GM18909 (cell line): ENCODE data around the gene ANKRD24.
"Not testable (repeated sequence)": the region's sequence is repeated elsewhere in the genome, so short reads cannot be mapped to it uniquely, and the experiment has no call there.

Experiments used
- ATAC-seq: cut with Tn5 transposase; IDR thresholded peaks from one replicate; pipeline ENCODE4 v1.9.1; 2021; ENCODE audit warnings: mild to moderate bottlenecking; ENCODE audit not compliant: unreplicated experiment, poor library complexity

The ANKRD24 gene

DNA sequence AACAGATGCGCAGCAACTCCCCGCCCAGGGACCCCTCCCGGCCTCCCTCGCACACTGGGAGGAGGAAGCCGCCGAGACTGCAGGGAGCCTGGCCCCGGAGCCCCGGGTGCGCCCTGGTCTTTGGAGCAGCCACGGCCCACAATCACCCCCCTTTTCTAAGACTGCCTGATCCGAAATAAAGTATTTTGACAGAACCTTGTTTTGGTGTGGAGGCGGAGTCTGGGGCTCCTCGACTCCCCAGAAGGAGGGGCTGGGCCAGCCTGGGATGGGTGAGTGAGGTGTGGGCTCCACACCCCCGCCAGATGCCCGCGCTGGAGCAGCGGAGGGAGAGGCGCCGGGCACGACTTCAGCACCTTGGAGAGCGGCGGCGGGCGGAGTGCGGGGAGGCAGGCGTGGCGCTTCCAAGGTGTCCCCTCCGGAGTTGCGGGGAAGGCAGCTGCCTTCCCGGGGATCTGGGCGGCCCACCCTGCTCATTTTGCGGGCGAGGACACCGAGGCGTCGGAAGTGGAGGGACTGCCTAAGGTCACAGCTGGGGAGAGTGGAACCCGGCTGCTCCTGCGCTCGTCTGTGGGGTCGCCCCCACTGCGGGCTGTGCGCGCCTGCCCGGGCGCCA, 9.5 kb upstream of the ANKRD24 start:
- no peak for ATAC-seq

DNA sequence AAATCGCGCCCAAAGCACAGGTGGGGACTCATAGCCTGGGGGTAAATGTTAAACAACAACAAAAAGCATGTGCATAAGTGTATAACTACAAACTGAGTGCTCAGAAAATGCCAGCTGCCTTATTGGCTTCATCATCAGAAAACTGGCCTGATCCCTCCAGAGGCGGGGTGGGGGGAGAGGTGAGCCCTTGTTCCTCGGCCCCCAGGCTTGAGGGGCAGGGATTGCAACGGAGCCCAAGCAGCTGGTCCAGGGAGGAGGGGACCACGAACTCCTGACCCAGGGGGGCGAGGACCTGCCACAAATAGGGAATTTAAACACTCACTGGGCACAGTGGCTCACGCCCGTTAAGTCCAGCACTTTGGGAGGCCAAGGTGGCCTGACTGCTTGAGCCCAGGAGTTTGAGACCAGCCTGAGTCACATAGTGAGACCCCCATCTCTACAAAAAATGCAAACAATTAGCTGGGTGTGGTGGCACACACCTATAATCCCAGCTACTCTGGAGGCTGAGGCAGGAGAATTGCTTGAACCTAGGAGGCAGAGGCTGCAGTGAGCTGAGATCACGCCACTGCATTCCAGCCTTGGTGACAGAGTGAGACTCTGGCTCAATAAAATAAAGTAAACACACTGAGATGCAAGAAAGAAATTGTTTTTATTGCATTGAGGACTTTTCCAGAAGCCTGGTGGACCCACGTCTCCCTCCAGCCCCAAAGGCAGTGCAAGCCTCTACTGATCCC, 8.8 kb upstream of the ANKRD24 start:
- no peak for ATAC-seq

DNA sequence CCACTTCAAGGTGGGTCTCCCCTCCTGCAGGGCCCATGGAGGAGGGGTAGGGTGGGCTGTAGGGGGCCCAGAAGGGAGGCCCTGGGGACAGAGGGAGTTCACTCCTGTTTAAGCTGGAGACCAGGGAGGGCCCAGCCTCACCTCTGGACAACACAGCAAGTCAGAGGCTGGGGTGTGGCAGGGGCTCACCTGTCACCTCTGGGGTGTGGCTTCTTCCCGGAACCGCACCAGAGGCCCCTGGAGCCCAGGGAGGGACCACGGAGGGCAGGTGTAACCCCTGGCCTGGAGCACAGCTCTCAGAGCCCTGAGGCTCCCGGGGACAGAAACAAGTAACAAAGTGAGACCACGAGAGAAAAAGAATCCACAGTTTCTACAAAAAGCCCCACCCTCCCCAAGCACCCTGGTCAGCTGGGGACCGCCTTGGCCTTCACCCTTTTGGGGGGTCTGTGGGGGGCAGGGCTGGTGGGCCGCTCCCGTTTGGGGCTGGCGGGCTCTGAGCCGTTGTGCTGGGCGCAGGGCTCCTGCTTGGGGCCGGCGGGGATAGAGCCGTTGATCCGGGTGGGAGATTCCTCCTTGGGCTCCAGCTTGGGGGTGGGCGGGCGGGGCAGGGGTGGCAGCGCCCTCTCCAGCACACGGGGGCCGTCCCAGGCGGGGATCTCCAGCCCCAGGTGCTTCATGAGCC, 8.1 kb upstream of the ANKRD24 start:
- ATAC-seq = no peak

DNA sequence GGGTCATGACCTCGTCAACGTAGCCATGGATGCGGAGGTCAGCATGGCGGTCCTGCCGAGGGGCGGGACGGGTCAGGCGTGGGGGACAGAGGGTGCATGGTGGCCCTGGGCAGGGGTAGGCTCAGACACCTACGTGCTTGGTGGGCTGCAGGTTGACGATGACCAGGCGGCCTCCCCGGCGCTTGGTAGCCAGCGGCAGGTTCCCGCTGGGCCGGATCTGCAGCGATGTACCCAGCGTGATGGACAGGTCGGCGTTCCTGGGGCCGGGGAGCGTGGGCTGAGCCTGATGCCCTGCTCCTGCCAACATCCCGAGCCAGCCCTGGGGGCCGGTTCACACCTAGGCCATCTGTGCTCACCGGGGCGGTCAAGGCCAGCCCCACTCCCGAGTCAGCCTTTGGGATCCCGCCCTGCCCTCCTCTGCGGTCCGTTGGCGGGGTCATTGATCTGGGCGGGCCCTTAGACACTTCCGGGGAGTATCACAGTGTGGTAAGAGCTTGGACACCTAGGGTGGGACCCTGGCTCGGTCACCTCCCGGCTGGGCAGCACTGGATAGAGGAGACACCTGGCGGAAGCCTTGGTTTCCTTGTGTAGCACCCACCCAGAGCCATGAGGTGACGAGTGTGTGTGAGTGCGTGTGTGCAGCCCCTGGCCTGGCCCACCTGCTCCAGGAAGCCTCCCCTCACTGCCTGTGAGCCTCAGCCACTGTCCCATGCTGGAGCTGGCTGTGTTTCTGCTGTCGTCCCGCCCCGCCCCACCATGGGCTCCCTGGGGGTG, 7.4 kb upstream of the ANKRD24 start:
- ATAC-seq = no peak

DNA sequence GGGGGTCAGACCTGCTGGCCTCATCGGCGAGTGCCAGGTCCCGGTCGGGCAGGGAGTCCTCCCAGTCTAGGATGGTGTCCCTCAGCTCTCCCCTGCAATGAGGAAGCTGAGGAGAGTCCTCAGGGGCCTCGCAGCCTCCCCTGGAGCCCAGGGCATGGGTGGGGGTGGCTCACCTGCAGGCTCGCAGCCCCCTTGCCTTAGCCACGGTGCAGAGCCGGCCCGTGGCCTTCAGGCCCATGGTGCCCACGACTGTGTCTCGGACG, 6.9 kb upstream of the ANKRD24 start:
- no peak for ATAC-seq

DNA sequence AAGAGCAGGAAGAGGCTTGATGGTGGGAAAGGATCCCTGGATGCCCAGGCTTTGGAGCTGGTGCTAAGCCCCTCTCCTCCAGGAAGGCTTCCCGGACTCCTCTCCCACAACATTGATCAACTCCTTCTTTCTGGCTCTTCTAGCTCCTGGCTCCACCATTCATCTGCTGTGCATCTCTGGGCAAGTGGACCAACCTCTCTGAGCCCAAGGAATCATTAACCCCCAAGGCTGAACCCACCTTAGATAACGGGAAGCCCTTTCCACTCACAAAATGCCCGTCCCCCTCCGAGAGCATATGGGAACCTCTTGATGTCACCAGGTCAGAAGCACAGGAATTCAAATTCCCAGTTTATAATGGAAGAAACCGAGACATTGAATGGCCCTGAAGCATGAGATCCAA, 5.3 kb upstream of the ANKRD24 start:
- no peak for ATAC-seq

DNA sequence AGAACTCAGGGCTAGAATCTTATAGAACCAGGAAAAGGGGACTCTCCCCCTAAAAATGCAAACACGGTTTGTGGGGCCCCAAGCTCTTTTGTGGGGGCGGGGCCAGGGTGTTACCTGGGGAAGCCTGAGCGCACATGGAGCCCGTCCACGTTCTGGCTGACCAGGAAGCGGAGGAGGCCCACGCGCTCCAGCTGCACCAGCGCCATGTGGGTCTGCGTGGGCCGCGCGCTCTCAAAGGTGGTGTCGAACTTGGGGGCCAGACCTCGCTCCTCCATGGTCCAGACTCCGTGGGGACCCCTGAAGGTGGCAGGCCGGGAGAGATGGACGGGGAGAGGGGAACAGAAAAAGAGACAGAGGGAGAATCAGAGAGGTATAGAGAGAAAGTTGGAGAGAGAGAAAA, 3.5 kb upstream of the ANKRD24 start:
- ATAC-seq = no peak

DNA sequence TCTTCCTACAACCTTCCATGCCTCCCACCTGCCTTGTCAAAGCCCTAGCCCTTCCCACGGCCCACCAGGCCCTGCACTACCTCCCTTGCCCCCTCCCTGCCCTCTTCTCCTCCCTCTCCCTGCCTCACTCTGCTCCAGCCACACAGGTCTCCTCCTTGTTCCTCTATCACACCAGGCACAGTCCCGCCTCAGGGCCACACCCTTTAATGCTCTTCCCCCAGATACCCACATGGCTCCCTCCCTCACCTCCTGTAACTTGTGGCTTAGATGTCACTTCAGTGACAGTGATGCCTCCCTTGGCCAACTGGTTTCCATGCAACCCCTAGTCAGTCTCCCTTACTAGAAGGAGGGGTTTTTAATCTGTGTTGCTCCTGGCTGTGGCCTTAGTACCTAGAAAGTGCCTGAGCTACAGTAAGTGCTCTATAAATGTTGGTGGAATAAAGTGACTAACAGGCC, 1.4 kb upstream of the ANKRD24 start:
- ATAC-seq = no peak

DNA sequence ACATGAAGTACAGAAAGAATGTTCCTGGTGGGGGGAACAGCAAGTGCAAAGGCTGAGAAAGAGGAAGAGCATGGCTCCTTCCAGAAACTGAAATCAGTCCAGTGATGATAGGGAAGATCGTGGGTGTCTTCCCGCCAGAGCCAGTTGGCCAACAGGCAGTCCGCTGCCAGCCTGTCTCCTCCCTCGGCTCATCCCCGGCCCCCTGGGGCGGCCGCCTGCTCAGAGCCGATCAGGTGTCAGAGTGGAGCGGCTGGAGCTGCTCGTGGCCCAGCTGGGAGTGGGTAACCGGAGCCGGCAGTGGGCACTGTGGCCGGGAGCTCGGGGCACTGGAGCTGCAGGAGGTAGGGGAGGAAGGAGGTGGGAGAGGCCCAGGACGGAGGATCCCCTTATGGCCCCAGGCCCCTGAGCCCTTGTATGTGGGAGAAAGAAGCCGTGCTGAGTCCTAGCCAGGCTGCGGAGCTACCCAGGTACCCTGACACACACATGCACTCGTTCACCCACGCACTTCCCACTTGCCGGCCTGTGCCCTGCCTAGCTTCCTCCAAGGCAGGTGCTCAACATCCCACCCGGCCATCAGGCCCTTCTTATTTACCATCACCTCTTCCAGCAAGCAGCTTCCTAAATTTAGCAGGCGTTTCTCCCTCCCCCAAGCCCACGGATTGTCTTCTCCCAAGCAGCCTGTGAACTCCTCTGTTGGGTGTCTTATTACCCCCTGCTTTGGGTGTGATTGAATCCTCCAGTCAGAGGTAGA, 1.7 kb downstream of the ANKRD24 start:
- no peak for ATAC-seq

DNA sequence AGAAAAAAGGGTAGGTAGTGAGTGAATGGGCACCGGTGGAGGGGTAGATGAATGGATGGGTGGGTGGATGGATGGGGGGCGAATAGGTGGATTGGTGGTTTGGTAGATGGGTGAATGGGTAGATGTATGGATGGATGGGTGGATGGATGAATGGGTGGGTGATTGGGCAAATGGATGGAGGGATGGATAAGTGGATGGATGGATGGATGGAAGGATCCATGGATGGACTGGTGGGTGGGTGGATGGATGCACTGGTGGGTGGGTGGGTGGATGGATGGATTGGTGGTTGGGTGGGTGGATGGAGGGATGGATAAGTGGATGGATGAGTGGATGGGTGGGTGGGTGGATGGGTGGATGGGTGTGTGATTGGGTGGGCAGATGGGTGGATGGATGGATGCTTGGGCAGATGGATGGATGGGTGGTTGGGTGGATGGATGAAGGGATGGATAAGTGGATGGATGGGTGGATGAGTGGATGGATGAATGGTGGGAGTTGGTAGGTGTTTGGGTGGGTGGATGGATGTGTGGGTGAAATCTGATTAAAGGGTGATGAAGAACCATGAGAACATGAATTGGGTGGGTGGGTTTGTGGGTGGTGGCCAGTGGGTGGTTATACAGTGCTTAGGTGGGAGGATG, 2.3 kb downstream of the ANKRD24 start:
- no peak for ATAC-seq

DNA sequence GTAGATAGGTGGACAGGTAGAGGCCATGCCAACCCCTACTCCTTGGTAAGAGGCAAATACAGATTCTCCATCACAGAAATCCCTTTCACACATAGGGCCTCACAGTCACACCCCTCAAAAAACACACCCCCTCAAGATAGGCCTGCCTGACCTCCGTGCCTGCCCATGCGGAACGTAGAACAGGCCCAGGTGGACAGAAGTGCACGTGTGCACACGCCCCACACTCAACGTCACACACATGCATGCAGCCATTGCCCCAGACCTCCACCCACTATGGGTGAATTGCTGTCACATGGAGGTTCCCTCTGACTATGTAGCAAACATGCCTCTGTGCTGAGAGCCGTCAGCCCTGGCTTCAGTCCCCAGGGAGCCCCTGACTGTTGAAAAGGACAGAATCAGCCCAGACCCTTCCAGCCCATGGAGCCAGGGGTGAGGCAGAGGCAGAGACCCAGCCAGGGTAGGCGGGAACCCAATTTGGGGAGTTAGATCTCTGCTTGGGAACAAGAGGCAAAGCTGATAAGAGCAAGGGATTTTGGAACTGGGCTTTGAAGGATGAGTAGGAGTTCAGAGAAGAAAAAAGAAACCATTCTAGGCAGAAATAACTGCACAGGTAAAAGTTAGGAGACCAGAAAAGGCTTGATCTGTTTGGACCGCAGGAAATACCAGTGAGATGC, 3.1 kb downstream of the ANKRD24 start:
- no peak for ATAC-seq

DNA sequence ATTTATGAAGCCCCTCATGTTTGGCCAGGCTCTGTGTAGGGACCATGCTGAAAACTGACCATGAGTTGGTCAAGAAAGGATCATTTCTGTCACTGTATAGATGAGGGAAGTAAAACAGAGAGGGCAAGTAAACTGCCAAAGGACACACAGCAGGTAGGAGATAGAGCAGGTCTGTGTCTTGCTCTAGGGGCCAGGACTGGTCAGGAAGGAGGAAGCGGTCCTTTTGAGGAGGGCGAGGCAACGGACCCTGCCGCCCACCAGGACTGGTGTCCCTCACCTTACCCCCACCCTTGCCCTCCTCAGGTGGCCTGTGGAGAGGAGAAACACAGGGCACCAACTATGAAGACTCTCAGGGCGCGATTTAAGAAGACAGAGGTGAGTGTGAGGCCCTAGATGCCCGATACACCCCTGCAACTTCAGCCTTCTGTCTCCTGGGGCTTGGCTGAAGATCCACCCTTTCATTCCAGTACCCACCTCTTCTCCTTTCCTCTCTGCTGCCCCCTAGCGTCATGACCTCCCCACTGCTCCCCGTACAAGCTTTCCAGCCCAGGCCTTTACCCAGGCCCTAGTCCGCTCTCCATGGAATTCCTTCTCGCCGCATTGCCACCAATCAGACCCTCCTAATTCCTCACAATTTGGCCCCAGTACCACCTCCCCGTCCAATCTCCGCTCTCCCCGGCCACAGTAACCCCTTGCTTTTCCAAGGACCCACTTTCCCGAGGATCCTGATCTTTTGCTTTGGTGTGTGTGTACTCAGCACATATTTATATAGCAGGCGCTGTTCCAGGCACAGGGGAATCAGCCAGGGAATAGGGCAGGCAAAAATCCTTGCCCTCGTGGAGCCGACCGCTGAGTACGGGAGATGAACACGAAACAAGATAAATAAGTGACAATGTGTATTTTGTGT, 3.9 kb downstream of the ANKRD24 start:
- no peak for ATAC-seq

DNA sequence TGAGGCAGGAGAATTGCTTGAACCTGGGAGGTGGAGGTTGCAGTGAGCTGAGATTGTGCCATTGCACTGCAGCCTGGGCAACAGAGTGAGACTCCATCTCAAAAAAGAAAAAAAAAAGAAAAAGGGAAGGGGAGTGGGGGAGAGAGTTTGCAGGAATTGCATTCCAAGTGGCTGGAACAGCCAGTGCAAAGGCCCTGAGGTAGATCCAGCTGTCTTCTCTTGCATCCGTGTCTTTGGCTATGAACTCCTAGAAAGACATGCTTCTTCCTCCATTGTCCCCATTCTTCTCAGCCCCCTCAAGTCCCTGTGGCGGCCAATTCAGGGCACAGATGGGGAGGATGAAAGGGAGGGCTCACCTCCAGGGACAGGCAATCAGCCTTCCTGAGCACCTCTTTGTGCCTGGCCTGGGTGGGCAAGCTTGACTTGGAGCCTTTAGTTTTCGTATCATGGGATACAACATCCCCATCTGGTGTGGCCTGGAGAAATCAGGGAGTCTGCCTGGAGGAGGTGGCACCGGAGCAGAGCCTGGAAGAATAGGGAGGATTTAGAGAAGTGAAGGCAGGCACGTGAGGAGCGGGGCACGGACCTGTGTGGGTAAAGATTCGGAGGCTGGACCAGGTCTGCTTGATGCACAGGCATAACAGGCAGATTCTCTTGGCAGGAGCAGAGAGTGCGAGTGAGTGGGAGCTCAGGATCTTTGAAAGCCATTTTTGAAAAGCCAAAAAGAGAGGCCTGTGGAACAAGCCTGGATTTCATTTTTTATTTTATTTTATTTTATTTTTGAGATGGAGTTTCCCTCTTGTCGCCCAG, 5.0 kb downstream of the ANKRD24 start:
- no peak for ATAC-seq

DNA sequence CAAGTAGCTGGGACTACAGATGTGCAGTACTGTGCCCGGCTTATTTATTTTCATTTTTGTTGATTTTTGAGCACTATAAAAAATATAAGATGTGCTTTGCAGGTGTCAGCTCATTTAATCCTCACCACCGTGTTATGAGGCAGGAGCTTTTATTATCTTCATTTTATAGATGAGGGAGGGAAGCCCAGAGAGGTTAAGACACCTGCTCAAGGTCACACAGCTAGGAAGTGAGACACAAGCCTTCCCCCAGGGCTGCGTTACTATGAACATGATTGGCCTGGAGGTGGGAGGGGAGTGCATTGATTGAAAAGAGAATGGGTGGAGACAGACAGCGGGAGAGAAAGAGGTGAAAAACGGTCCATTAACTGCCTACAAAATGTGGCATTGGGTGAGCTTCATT, 7.2 kb downstream of the ANKRD24 start:
- ATAC-seq = no peak

DNA sequence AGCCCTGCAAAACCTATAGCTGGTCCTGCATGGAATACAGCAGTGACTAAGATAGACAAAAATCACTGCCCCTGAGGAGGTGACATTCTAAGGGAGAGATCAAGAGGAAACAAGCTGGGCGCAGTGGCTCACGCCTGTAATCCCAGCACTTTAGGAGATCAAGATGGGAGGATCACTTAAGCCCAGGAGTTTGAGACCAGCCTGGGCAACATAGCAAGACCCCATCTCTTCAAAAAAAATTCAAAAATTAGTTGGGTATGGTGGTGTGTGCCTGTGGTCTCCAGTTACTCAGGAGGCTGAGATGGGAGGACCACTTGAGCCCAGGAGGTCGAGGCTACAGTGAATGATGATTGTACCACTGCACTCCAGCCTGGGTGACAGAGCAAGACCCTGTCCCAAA, 10.0 kb downstream of the ANKRD24 start:
- not testable (repeated sequence) for ATAC-seq

DNA sequence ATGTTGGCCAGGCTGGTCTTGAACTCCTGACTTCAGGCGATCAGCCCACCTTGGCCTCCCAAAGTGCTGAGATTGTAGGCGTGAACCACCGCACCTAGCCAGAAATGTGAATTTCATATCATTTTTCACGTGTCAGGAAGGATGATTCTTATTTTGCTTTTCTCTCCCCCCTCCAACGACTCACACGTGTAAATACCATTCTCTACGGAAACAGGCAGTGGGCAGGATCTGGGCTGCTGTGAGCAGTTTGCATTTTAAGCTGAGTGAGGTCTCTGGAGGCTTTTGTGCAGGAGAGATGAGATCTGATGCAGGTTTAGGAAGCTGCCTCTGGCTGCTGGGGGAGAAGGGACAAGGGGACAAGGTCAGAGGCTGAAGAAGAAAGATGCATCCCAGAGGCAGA, 11.9 kb downstream of the ANKRD24 start:
- no peak for ATAC-seq

DNA sequence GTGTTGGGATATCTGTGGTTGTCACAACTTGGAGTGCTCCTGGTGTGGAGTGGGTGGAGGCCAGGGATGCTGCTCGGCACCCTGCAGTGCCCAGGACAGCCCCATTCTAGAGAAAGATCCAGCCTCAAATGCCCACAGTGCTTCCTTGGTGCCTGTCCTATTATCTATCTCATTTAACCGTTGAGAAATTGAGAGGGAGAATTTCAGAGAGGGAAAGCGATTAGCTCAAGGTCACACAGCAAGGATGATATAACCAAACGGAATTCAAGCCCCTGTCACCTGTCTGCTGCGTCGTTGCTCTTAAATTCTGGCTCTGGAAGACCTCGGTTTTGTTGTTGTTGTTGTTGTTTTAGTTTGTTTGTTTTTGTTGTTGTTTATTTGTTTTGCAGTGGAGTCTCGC, 13.5 kb downstream of the ANKRD24 start:
- ATAC-seq = no peak
